NCI-H128 (cell line): Measurements from ENCODE around the gene PAMR1.

ENCODE experiments used
- DNase-seq: peaks from one replicate; lab custom pipeline; 2025; ENCODE audit not compliant: unreplicated experiment; lab: John Stamatoyannopoulos, UW

The PAMR1 gene

DNA sequence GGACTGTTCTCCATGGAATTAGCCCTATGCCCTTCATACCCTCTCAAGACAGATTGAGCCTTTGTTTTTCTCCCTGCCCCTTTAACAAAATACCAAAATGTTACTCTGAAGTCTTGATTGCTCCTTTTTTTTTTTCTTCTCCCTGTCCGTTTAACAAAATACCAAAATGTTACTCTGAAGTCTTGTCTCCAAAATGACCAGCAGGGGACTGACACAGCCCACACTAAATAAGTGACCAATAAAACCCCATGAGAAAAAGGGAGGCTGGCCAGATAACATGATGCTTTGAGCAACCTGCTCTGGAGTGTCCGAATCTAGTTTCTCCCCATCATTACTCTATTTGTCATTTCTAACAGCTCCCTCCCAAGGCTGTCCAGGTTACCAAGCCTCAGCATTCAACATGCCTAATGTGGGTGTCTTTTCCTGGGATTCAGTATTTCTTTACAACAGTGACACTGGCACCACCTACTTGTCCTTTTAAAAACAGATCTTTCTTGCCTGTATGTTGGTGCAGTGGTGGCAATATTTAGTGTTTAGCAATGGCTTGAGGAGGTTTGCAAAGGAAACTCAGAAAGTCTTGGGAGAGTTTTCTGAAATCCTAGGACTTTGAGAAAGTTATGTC, 63.4 kb downstream of the PAMR1 start:
- no peak for DNase-seq

DNA sequence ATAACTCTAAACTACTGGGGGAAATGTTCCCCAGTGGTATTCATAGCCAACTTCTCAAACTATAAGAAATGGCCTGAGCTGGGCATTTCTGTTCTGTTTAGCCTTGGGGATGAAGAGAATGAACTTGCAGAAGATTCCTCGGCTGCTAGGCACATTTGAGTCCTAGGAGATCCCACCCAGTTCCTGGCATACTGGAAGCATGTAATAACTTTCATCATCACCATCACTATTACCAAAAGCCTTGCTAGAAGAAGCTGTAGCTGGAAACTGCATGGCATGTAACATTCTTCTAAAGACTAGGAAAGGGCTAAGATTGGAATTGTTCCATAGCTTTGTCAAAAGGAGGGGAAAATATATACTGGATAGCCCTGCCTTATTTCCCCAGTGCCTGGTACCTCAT, 65.9 kb downstream of the PAMR1 start:
- DNase-seq = no peak

DNA sequence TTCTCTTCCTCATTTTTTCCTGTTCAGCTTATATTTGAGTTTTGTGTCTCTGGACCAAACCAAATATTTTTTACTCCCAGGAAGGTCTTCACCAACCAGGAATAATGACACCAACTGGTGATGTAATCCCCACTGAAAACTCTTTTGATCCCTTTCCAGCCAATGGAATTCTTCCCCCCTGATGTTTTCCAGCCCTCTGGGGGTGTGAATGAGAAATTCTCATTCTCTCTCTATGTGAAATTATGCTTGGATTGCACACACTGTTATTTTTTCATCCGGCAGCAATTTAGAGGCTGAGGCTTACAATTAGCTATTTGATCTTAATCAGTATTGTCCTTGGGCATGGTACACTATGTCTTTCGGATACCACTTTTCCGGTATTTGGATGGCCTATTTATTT, 66.6 kb downstream of the PAMR1 start:
- DNase-seq = no peak

DNA sequence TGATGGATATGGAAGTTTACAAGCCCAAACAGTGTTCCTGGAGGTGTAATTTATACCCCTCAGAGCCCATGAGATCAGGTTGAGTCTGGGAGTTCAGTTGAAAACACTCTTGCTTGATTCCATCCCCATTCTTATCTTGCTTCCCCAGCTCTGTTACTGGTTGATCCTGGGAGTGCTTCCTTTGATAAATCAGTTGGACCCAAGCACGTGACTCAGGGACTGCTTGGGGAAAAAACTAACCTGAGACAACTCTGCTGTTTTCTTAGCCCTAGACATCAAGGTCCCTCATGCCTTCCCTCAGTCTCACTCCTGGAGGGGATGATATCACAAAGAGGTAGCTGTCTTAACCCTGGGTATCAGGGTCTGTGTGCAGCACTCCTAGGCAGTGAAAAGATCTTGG, 71.1 kb downstream of the PAMR1 start:
- no peak for DNase-seq

DNA sequence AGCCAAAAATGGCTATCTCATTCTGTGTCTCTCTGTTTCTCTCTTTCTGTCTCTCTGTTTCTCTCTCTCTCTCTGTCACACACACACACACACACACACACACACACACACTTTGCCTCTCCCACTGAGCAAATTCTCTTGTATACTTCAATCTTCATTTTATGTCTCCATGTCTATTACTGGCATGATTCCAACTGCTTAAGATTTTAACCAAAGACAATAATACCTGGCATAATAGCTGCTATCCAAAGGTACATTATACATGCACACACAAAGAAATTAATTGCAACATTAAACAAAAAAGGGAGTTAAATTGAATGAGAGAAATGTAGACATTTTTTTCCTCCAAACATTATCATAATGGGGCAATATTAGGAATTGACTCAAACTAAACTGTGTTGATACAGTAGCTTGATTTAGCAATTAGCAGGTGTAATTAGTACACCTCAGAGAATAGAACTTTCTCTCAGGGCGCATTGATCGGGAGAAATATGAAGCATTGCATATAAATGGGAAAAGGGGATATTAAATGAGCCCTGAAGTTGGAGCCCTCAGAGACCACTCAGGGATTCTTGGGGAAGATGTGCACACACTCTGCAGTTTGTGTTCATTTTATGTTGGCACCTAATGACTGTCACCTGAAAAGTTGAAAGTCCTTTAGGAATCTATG, 88.7 kb downstream of the PAMR1 start:
- DNase-seq = no peak

DNA sequence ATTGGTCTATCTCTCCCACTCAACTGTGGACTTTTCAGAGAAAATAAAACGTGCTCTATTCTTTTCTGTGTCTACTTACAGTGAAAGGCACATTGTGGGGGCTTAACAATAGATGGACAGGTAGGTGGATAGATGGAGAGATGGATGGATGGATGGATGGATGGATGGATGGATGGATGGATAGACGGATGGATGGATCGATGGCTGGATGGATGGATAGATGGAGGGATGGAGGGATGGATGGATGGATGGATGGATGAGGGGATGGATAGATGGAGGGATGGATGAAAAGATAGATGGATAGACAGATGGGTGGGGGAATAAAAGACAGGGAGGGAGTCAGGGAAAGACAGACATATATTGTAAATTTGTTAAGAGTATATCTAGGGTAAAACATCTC, 91.8 kb downstream of the PAMR1 start:
- no peak for DNase-seq

DNA sequence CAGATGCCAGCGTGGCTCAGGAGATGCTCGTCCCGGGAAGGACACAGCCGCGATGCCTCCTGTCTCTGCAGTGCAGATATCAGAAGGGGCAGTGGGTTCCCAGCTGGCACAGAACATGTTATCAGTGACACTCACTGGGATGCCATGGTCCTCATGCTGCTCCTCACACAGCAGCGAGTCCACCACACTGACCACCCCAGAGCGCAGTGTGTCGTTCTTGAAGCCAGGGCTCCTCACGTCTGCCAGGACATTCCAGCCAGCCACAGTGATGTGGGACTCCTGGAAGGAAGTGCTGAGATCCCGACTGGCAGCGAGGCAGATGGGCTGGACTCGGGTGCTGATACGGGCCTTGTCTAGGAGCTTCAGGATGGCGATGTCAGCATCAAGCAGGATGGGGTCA, 93.0 kb downstream of the PAMR1 start:
- DNase-seq = no peak

DNA sequence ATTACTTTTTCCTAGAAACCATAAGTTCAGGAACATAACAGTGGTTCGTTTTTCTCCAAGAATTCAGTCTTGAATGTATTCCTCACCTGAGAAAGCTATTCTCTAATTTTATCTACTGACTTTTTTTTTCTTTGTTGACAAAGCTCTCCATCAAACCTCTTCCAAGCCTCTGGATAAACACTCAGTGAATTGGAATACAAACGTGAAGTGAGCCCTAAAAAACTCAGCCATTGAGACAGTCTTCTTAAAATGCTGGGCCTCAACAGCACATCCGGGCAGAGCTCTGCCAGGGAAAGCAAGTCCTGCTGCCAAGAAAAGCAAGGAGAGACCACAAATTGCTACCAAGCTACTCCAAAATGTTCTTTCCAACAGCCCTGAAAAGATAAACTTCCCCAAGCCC, 98.3 kb downstream of the PAMR1 start:
- no peak for DNase-seq

DNA sequence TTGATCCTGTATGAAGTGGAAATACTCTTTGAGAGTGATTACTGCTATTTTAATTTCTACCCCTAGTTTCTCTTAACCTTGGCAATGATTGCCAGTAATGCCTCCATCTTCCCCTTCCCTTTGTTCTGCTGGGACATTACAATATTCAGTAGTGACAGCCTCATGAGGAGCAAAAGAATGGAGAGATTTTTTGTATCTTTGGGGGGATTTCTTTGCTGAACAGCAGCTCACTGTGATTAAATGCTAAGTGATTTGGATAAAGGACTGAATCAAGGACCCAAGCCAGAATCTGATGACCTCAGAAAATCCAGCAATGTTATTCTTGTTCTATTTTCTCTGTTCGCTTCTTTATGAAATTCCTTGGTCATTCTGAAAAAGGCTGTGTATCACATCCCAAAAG, 99.1 kb downstream of the PAMR1 start:
- no peak for DNase-seq

DNA sequence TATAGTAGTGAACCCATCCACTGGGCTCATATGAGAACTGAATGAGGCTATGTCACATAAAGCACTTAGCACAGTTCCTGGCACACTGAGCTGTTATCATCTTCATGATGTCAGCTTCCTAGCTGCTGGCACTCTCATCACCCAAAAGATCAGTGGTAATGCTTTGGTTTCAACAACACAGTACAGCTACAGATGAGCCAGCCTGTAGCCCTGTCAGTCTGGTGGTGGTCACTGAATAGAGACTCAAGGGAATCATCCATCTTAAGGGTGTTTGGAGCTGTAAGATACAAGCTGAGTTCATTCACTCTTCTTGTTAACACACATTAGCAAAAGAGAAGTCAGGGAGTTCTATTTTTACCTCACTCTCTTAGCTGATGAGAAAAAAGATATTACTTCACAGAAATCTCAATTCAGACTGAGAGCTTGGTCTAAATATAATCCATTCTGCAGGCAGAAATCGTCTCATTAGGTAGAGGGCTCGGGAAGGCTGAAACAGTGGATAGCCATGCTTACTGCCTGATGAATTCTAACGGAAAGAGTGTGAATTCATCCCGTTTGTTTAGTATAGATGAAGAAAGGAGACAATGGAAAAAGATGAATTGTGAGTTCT, 99.7 kb downstream of the PAMR1 start:
- no peak for DNase-seq

DNA sequence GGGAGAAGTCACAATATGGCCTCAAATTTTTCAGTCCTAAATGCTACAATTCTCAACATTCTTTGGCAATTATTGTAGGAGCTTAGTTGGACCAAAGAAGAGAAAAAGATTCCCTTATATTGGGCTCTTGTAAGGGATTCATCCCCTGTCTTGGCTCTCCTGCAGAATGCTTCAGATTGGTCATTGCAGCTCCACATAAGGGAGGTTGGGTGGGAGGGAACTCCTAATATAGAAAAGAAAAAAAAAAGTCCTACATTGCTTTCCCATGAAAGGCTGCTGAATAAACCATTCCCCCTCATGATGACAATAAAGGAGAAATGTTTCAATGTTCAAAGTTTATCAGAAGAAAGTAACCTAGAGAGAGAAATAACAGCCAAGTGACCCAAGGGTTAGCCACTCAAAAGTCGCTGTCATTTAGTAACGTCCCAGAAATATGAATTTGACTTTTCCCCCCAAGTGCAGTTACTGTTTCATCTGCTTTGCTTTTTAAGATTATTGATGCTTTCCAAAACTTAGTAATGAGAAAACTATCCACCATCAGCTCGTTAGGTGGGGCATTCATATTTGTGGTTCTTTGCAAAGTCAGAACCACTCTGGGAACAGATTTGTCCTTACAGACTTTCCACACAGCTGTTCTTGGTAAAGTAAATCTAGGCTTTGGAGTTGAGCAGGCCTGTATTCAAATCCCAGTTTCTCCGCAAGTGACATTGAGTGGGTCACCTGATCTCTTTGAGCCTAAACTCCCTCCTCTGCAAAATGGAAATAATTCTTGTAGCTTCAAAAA, 101.1 kb downstream of the PAMR1 start:
- no peak for DNase-seq

DNA sequence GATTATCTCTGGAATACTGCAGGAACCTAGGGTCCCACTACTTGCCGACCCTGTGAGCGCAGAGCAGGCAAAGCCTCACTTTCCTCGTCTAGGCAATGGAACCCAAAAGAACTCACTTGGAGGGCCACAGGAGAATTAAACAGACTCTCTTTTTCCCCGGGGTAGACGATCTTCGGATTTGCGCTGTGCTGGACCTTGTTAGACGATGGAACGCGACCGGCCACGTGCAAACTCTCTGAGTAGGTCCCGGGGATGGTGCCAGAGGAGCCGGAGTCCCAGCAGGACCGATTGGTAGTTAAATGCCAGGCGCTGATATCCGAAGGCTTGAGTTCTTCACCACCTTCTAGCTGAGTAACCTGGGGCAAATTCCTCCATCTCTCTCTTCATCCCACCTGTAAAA, 105.0 kb downstream of the PAMR1 start:
- no peak for DNase-seq

DNA sequence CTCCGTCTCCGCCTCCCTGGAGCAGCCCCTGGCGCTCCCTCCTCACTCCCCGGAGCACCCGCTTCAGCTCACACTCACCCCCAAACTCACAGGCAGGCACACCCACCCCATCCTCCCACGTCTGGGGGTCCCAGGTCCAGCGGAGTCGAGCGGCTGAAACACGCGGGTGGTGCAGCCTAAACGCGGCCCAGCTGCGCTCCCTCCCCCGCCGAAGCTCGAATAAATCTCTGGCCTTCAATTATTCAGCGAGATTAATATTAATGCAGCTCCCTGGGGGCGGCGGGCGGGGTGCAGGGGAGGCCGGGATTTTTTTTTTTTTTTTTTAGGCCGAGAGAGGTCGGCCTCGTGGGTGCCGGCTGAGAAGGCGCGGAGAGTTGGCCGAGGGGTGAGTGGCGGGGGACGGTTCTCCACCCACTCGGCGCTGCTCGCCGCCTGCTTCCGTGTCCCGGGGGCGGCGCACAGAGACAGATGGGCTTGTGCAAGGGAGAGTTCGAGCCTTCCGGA, 105.5 kb downstream of the PAMR1 start:
- no peak for DNase-seq

DNA sequence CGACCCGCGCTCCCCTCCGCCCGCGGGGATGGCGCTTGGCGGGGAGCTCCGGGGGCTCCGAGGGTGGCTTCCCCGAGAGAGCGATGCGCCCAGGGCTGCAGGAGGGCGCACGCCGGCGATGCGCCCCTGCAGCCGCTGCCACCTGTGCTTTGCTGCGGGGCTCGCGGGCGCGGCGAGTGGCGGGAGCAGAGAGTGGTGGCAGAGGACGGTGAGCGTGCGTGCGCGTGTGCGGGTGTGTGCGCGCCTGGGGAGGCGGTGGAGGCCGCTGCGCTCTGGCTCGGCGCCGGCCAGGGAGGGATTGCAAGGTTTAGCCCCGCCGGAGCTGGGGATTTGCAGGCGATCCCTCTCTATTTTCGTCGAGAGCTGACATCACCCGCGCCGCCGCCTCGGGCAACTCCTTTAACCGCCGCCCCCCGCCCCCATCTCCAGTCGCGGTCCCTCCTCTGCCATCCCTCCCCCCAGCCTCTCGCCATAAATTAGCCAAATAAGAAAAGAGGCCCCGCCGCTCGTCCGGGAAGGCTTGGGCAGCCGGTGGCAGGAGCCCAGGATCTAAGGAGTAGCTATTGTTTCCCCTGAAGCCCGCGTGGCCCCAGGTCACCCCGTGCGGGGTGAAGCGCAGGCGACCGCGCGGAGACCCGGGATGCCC, 106.1 kb downstream of the PAMR1 start, which contains the start of gene SLC1A2:
TSS of gene SLC1A2 (minus strand) at position 375 of the 646 bp plus-strand sequence. CDS start 592 bp downstream, outside the sequence.
- no peak for DNase-seq

DNA sequence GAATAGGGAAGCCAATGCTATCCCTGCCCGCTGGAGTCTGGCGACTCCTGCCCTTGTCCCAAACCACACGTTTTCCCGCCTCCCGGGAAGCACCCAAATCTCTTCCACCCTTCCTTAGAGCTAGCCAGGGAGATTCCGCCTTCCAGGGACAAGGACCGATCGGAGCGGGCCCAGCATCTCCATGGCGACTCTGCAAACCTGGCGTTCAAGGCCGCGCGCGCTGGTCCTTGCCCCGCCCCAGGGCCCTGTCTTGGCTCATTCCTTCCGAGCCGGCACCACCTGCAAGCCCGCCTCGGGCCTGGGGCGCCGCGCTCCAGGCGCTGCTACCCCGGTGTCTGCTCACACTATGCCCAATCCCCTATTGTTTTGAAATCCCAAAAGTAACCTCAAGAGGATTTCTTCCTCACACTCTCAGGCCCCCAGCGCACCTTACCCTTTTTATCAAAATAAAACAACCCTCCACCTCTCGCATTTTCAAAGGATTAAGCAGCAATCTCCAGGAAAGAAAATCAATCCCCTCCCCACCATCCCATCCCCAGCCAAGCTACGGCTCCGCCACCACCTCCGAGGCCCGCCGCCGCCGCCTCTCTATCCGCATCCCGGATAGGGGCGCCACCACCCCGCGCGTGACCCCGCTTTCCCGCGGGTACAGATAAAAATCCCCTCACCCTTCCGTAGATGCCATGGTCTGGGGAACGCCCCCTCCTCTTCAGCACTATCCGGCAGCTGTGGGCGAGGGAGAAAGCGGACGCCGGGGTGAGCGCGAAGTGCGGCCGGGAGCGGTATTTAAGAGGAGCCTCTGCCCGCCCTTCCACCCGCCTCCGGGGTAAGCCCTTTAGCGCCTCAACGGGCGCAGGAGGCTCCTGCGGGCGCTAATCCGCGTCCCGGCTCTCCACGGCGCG, 106.9 kb downstream of the PAMR1 start:
- no peak for DNase-seq

DNA sequence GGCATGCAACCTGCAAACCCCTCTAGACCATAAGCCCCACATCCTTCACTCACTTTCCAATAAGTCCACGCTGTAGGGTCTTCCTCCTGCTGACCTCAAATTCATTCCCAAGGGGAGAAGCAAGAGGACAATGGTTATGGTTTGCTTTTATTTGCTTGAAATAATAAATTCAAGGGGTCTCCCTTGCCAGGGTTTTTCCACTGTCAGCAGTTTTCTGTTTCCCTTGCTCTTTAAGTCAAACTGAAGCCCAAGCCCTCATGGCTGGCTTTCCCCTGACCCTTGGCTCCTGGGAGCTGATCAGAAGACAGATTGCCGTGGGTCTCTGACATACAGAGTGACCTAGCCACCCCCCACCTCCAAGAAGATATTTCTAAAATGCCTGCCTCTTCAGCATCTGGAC, 109.9 kb downstream of the PAMR1 start:
- DNase-seq = no peak

DNA sequence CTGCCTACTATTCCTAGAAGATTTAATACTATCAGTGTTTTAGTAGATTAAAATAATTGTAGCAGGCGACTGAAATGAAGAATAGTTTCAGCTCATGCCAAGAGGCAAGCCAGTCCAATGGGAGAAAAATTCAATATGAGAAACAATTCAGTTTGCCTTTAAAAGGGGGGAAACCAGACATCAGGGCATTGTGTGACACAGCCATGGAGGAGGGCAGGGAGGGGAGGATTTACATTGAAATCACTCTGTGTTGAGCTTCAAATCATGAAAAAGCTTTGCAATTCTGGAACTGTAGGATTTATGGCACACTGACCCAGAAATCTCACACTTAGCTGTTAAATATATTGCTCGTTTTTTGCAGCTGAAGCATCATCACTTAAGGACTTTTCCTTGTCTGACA, 110.6 kb downstream of the PAMR1 start:
- DNase-seq = no peak

DNA sequence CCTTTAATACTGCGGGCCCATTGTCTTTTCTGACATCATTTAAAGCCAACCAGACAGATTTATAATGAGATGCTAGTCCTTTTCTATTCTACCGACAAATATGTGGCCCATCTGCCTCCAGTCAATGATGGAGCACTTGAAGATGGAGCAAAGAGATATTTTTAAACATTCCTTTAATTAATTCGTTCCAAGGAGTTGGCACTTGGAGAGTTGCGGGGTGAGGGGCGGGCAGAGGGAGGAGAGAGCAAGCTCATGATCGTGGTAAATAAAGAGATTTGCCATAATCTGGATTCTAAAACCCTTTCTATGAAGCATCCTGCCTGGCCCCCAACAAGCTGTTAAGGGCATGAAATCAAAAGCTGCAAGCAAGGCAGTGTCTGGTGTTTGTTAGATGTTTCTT, 111.1 kb downstream of the PAMR1 start:
- no peak for DNase-seq

DNA sequence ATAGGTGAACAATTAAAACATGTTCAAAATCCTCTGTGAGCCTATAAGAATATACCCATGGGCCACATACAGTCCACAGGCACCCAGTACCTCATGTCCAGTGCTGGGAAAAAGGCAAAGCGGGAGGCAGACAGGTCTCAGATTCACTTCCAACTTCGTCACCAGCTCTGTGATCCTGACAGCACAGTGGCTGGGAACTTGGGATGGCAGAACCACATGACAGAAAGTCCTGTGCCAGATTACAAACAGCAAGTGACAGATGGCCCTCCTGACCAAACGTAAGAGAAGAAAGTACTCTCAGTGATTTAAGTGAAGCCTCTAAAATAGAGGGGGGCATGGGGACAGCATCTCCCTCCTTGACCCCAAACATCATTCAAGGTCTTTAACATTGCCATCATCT, 111.8 kb downstream of the PAMR1 start:
- DNase-seq = no peak

DNA sequence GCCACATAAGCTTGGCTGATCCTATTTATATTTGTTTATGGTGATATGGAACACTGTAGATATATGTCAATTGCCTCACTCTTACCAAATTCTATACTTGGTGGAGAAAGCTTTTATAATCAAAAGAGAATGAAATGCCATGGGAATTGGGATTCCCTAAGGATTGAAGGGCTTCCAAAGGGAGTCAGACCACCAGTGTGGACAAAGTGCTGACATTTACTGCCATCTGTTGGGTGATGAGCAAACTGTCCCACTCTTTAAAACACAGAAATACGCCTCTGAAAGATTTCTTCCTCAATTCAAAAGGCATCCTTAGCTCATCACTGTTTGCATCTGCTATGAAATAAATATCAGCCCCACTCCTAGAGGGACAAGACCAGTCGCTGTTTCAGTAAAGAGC, 113.1 kb downstream of the PAMR1 start:
- DNase-seq = no peak
